K562 (cell line): ENCODE measurements around the gene FOXL3. TPM values are rescaled to one million over a fixed set of nuclear protein-coding genes. Genes with fewer than 3 reads are reported as not detected.
"Not testable (repeated sequence)": the region's sequence is repeated elsewhere in the genome, so short reads cannot be mapped to it uniquely, and the experiment has no call there.

Experiments used
- ATAC-seq: fragments of 200-7000 bp; cut with Tn5 transposase; 3 replicates; pipeline ENCODE4 v1.9.1; 2020; ENCODE audit warnings: moderate library complexity
- BruUV-seq: library from RNA; stranded (reverse); fragments of 400-500 nt; replicated peaks from 2 replicates; lab custom pipeline; 2021; lab: Mats Ljungman, UMichigan
- CTCF ChIA-PET: fragments of 300-600 bp; formaldehyde crosslinking; extraction: SDS; loops from one replicate; lab custom pipeline; 2021; ENCODE audit warnings: low intra/inter-chr PET ratio; lab: Yijun Ruan, JAX
- POLR2A ChIA-PET: fragments of 300-600, 350-650 bp; sonication (Branson Sonifier 250); formaldehyde crosslinking; extraction: SDS; loops from one replicate; lab custom pipeline; 2021; ENCODE audit warnings: antibody characterized with exemption, inconsistent platforms; lab: Yijun Ruan, JAX
- DNase-seq, 4 experiments: peaks; one replicate each; pipeline versions ENCODE4 v3.0.0 to v3.0.0-alpha.2; 2011 to 2018; ENCODE audit warnings: low spot score in 3 of 4, mixed read lengths in 3 of 4; ENCODE audit errors: extremely low read depth in 1 of 4
- FAIRE-seq: peaks from 2 replicates; lab custom pipeline; 2011; peaks lifted over from hg19 to GRCh38; lab: Jason Lieb, UNC
- H2AFZ ChIP-seq: 2 replicates; pipeline ENCODE4 v1.6.0; 2011; ENCODE audit warnings: low read depth, low read length, control low read depth, inconsistent platforms
- H3K27ac ChIP-seq: fragments of 200-600 bp; 3 replicates; pipeline ENCODE4 v1.8.0; 2011; ENCODE audit warnings: low read depth, mild to moderate bottlenecking, control low read depth, inconsistent platforms, low read length, moderate library complexity, mixed read lengths; ENCODE audit errors: extremely low read depth
- H3K27me3 ChIP-seq, 2 experiments: fragments of 300-600 bp in 1 of 2; 2 replicates in 1 of 2; 3 replicates in 1 of 2; pipeline versions ENCODE4 v1.6.0 to v1.8.0; 2011; ENCODE audit warnings: inconsistent platforms in 2 of 2, low read length in 2 of 2, mild to moderate bottlenecking in 1 of 2, mixed read lengths in 1 of 2, moderate library complexity in 1 of 2; ENCODE audit not compliant: control insufficient read depth in 2 of 2, insufficient read depth in 2 of 2
- H3K36me3 ChIP-seq: fragments of 300-600 bp; 3 replicates; pipeline ENCODE4 v1.8.0; 2011; ENCODE audit warnings: mild to moderate bottlenecking, low read length, inconsistent platforms; ENCODE audit not compliant: control insufficient read depth, insufficient read depth
- H3K4me1 ChIP-seq, 2 experiments: fragments of 200-600 bp in 1 of 2; replicated peaks in 1 of 2; 2 replicates in 1 of 2; 3 replicates in 1 of 2; pipeline versions ENCODE4 v1.5.1 to v1.8.0; 2011; ENCODE audit warnings: inconsistent platforms in 2 of 2, low read length in 2 of 2, mild to moderate bottlenecking in 1 of 2, mixed read lengths in 1 of 2, moderate library complexity in 1 of 2; ENCODE audit not compliant: control insufficient read depth in 2 of 2, insufficient read depth in 2 of 2
- H3K4me2 ChIP-seq: 2 replicates; pipeline ENCODE4 v1.6.1; 2011; ENCODE audit warnings: low read length, control low read depth, inconsistent platforms, mixed read lengths; ENCODE audit not compliant: insufficient read depth
- H3K4me3 ChIP-seq: fragments of 200-600 bp; sonication (generic), shearing (Covaris generic); 2 replicates; pipeline ENCODE4 v1.5.1; 2016; ENCODE audit warnings: control low read depth, inconsistent platforms
- H3K79me2 ChIP-seq: fragments of 200-600 bp; 3 replicates; pipeline ENCODE4 v1.8.0; 2011; ENCODE audit warnings: low read length, inconsistent platforms; ENCODE audit not compliant: control insufficient read depth, insufficient read depth
- H3K9ac ChIP-seq, 2 experiments: 2 replicates each; pipeline versions ENCODE4 v1.6.0 to v1.6.1; 2011; ENCODE audit warnings: low read depth in 2 of 2, low read length in 2 of 2, control low read depth in 1 of 2, inconsistent platforms in 1 of 2, mild to moderate bottlenecking in 1 of 2, mixed read lengths in 1 of 2; ENCODE audit not compliant: insufficient read depth in 1 of 2
- H3K9me1 ChIP-seq: one replicate; pipeline ENCODE4 v1.6.0; 2011; ENCODE audit warnings: inconsistent platforms, mild to moderate bottlenecking, low read length, moderate library complexity; ENCODE audit not compliant: control insufficient read depth, insufficient read depth
- H3K9me3 ChIP-seq: replicated peaks from 2 replicates; pipeline ENCODE4 v1.5.1; 2011; ENCODE audit warnings: low read depth, low read length, inconsistent platforms; ENCODE audit not compliant: control insufficient read depth, insufficient read depth
- H4K20me1 ChIP-seq: replicated peaks from 2 replicates; pipeline ENCODE4 v1.6.1; 2011; ENCODE audit warnings: low read length, inconsistent platforms, mixed read lengths; ENCODE audit not compliant: control insufficient read depth, insufficient read depth
- CTCF ChIP-seq, 3 experiments: IDR thresholded peaks in 2 of 3; conservative IDR thresholded peaks in 1 of 3; 2 replicates each; pipeline ENCODE4 v1.5.1; 2011 to 2012; ENCODE audit warnings: low read length in 3 of 3, mild to moderate bottlenecking in 3 of 3, control low read depth in 2 of 3, improper control_type of control experiment in 1 of 3, inconsistent platforms in 1 of 3, low read depth in 1 of 3, mixed read lengths in 1 of 3, moderate library complexity in 1 of 3; ENCODE audit not compliant: insufficient read depth in 2 of 3
- ELF1 ChIP-seq: fragments of 200-800 bp; sonication (Bioruptor generic); IDR thresholded peaks from 2 replicates; pipeline ENCODE4 v1.6.1; 2016; ENCODE audit warnings: missing genetic modification characterization, missing compliant biosample characterization
- PKNOX1 ChIP-seq: fragments of 450-650 bp; IDR thresholded peaks from 2 replicates; pipeline ENCODE4 v1.6.1; 2016
- SMARCA5 ChIP-seq: fragments of 450-650 bp; IDR thresholded peaks from 2 replicates; pipeline ENCODE4 v1.6.1; 2016
- USF1 ChIP-seq: sonication (generic); formaldehyde crosslinking; IDR thresholded peaks from 2 replicates; pipeline ENCODE4 v1.9.0; 2022; ENCODE audit warnings: mild to moderate bottlenecking, missing genetic modification reagents
- ZBTB33 ChIP-seq: sonication (generic); formaldehyde crosslinking; IDR thresholded peaks from 2 replicates; pipeline ENCODE4 v1.8.1; 2023; ENCODE audit warnings: mild to moderate bottlenecking, missing genetic modification reagents
- WGBS: fragments of 100-300 bp; shearing (Covaris generic); methylation state at CpG from one replicate; pipeline ENCODE4 v1.1.6; 2016; ENCODE audit warnings: low coverage, mixed read lengths; ENCODE audit not compliant: insufficient coverage; ENCODE audit errors: missing lambda C conversion rate; 5-methylcytosine and 5-hydroxymethylcytosine counted together
- in situ Hi-C: fragments of 300-500 bp; cut with MboI; formaldehyde crosslinking; loops from 4 replicates; pipeline ENCODE4 v1.15.0; 2018; ENCODE audit warnings: inconsistent platforms, mixed read lengths
- intact Hi-C: fragments of 100-400 bp; cut with micrococcal nuclease; formaldehyde crosslinking; loops from 2 replicates; pipeline ENCODE4 v1.14.2; 2022
- polyA plus RNA-seq, 8 experiments: library from polyadenylated mRNA; depleted of rRNA in 4 of 8; stranded (reverse) in 5 of 8; unstranded in 3 of 8; fragments of >200 nt; fragmentation: Nextera tagmentation in 2 of 8; fragmentation: Illumina TruSeq in 1 of 8; extraction: Ambion mirVana in 2 of 8; extraction: Trizol in 1 of 8; gene quantifications; 2 replicates each; pipeline versions ENCODE4 v1.2.1 to v1.2.3, GENCODE V29; 2011 to 2014; ENCODE audit warnings: inconsistent platforms in 1 of 8, missing spikeins in 1 of 8
- total RNA-seq, 7 experiments: library from RNA; depleted of rRNA in 6 of 7; stranded (reverse); fragments of >200 nt in 6 of 7; fragmentation: Illumina TruSeq in 2 of 7; extraction: Trizol in 2 of 7; gene quantifications; 2 replicates each; pipeline versions ENCODE4 v1.2.1 to v1.2.3, GENCODE V29; 2011 to 2021; ENCODE audit warnings: low replicate concordance in 1 of 7

Gene FOXL3
- total and polyA plus RNA-seq, 9 of the 15 experiments (the other 6 are each of a cell fraction or from before 2014, with no cell fraction given): not detected

GRCh38 chr7:262631-263311 is 27.2 kb upstream of the FOXL3 start:
- H2AFZ ChIP-seq, FAIRE-seq, H3K4me3 ChIP-seq, H3K79me2 ChIP-seq, intact Hi-C loops, H4K20me1 ChIP-seq, ATAC-seq, H3K27ac ChIP-seq, H3K36me3 ChIP-seq, BruUV-seq, H3K9ac ChIP-seq, H3K4me2 ChIP-seq, H3K9me1 ChIP-seq, in situ Hi-C loops, POLR2A ChIA-PET: not testable (repeated sequence)
- peak in 2 of 4 experiments; percentile 46 for DNase-seq
- H3K27me3 ChIP-seq: peaks cover under 1 to 40% of the 10 kb centered on the region in 2 experiments; a peak in 2 of 5 replicates
- H3K4me1 ChIP-seq: peaks cover 0 to 29% of the 10 kb centered on the region in 2 experiments; a peak in 2 of 5 replicates
- 40% methylated on average over 7 of the region's 31 CpGs for WGBS
- CTCF ChIA-PET: interaction anchor here (0.6 to 1.0 kb wide), 2 partner anchors 9 to 20 kb away, joined by 3 read pairs; no protein-coding TSS in a partner anchor
- peaks cover 12% of the 10 kb centered on the region for H3K9me3 ChIP-seq
- TF ChIP-seq SMARCA5: peak; percentile 90
- TF ChIP-seq ZBTB33 (CRISPR knock-in tag): peak; percentile 90
- peak; percentile 20; the same call in 1 of the 2 replicates for TF ChIP-seq PKNOX1
- TF ChIP-seq CTCF (IDR thresholded peaks at IDR 0.05 in 2 of 3, conservative IDR thresholded peaks at IDR 0.05 in 1 of 3; ENCODE audit: insufficient read depth in 2 of 3, low read depth in 1 of 3, low read length in 3 of 3): peak; percentile 23 to 55 (median 40); a peak in 5 of 6 replicates
- 0 out of 2 replicates have a peak, but pooled peaks have one; percentile 0 for TF ChIP-seq USF1 (CRISPR knock-in tag)
- TF ChIP-seq ELF1: peak; percentile 9; the same call in 1 of the 2 replicates
